Activated T-cell treated with anti-CD3 and anti-CD28 coated beads, Interleukin-2, amount 50 U/mL, for 48 hours (primary cell): ENCODE measurements around the gene DDAH2.

Source experiments
- DNase-seq, 2 experiments: peaks; one replicate each; pipeline ENCODE4 v3.0.0-alpha.2; 2020

DDAH2 gene

GRCh38 chr6:31730631-31731086 is 1.6 kb upstream of the DDAH2 start:
- no peak for DNase-seq

- DNase-seq, result peak; percentile 81 to 84
Observed at GRCh38 chr6:31729979-31730630, 1.0 kb upstream of the DDAH2 start.

GRCh38 chr6:31729515-31729978 is 448 bp upstream of the DDAH2 start:
- DNase-seq, result peak; percentile 86 to 87

- DNase-seq, result no peak
Observed at GRCh38 chr6:31727717-31728671, 1.1 kb downstream of the DDAH2 start.

- DNase-seq, result no peak
Observed at GRCh38 chr6:31727034-31727716, 1.9 kb downstream of the DDAH2 start.

- no peak for DNase-seq
Observed at GRCh38 chr6:31725502-31726350, 3.4 kb downstream of the DDAH2 start.

- no peak for DNase-seq
Observed at GRCh38 chr6:31723980-31724691, 5.0 kb downstream of the DDAH2 start.

GRCh38 chr6:31723245-31723979 is 5.7 kb downstream of the DDAH2 start, which contains the start of gene MPIG6B:
Gene MPIG6B (plus strand): TSS chr6:31723373. CDS start chr6:31723384, 11 bp downstream.
- no peak for DNase-seq

- no peak for DNase-seq
Observed at GRCh38 chr6:31722173-31722572, 6.9 kb downstream of the DDAH2 start.

GRCh38 chr6:31721351-31722020 is 7.6 kb downstream of the DDAH2 start, which contains the start of gene LY6G6C:
Gene LY6G6C (minus strand): TSS chr6:31721746. CDS start chr6:31721679, 67 bp downstream.
- DNase-seq, result no peak

- DNase-seq, result no peak
Observed at GRCh38 chr6:31720196-31720770, 8.8 kb downstream of the DDAH2 start.

- DNase-seq, result no peak
Observed at GRCh38 chr6:31719001-31719400, 10.1 kb downstream of the DDAH2 start.

- no peak for DNase-seq
Observed at GRCh38 chr6:31718265-31718664, 10.8 kb downstream of the DDAH2 start.

GRCh38 chr6:31717499-31718222 is 11.4 kb downstream of the DDAH2 start:
- DNase-seq, result no peak

GRCh38 chr6:31715022-31715958 is 13.8 kb downstream of the DDAH2 start, which contains the start of gene LY6G6D:
Gene LY6G6D (plus strand): TSS chr6:31715348. CDS start chr6:31715356, 8 bp downstream.
- DNase-seq, result no peak

- no peak for DNase-seq
Observed at GRCh38 chr6:31713991-31714684, 15.0 kb downstream of the DDAH2 start.

- DNase-seq, result no peak
Observed at GRCh38 chr6:31713465-31713864, 15.6 kb downstream of the DDAH2 start.
